GM12865 (cell line): ENCODE results near the gene FOXF2.
A peak's percentile ranks its signal among the peaks of the same experiment; 100 is the strongest.

Experiments used
- DNase-seq: peaks from one replicate; pipeline ENCODE4 v3.0.0; 2010; ENCODE audit warnings: low read depth
- H3K4me3 ChIP-seq: 2 replicates; pipeline ENCODE4 v1.5.1; 2011; ENCODE audit warnings: mild to moderate bottlenecking, low read depth, low read length, control low read depth
- CTCF ChIP-seq: IDR thresholded peaks from 2 replicates; pipeline ENCODE4 v1.5.1; 2011; ENCODE audit warnings: low read length, control low read depth, low read depth, inconsistent platforms; ENCODE audit not compliant: insufficient read depth; ENCODE audit errors: missing control alignments

FOXF2 gene

GRCh38 chr6:1424306-1424927 lies 35.0 kb downstream of the FOXF2 start:
- peak; percentile 61 for TF ChIP-seq CTCF
- no peak overlapping the region for H3K4me3 ChIP-seq
- DNase-seq: peak; percentile 32

GRCh38 chr6:1426416-1426815 lies 37.0 kb downstream of the FOXF2 start:
- no peak for TF ChIP-seq CTCF
- H3K4me3 ChIP-seq: no peak overlapping the region
- no peak for DNase-seq

- no peak for DNase-seq
- TF ChIP-seq CTCF: no peak
- H3K4me3 ChIP-seq: no peak overlapping the region
Measured at GRCh38 chr6:1435806-1436205, 46.4 kb downstream of the FOXF2 start.

GRCh38 chr6:1436334-1437306 lies 47.2 kb downstream of the FOXF2 start:
- peak; percentile 60 for TF ChIP-seq CTCF
- no peak overlapping the region for H3K4me3 ChIP-seq
- DNase-seq: peak; percentile 64

GRCh38 chr6:1437553-1438406 lies 48.4 kb downstream of the FOXF2 start:
- H3K4me3 ChIP-seq: no peak overlapping the region
- DNase-seq: no peak
- no peak for TF ChIP-seq CTCF

- H3K4me3 ChIP-seq: no peak overlapping the region
- TF ChIP-seq CTCF: no peak
- DNase-seq: no peak
Measured at GRCh38 chr6:1438471-1438881, 49.1 kb downstream of the FOXF2 start.
